Activated naive CD8-positive, alpha-beta T cell treated with anti-CD3 and anti-CD28 coated beads for 36 hours (primary cell): ENCODE results near the gene ALK. TPM values are rescaled to one million over a fixed set of nuclear protein-coding genes. Genes with fewer than 3 reads are reported as not detected.

ENCODE experiments used
- DNase-seq: peaks from one replicate; pipeline ENCODE4 v3.0.0; 2021
- H3K27ac Mint-ChIP-seq: one replicate; pipeline ENCODE4 v1.8.0; 2022; ENCODE audit warnings: mild to moderate bottlenecking, moderate library complexity, mixed read lengths
- H3K27me3 Mint-ChIP-seq: one replicate; pipeline ENCODE4 v1.8.0; 2022; ENCODE audit warnings: mild to moderate bottlenecking, mixed read lengths
- H3K36me3 Mint-ChIP-seq: one replicate; pipeline ENCODE4 v1.8.0; 2021; ENCODE audit warnings: mild to moderate bottlenecking, mixed read lengths
- H3K4me1 Mint-ChIP-seq: one replicate; pipeline ENCODE4 v1.8.0; 2021; ENCODE audit warnings: mixed read lengths
- H3K4me3 Mint-ChIP-seq: one replicate; pipeline ENCODE4 v1.8.0; 2022; ENCODE audit warnings: mild to moderate bottlenecking, moderate library complexity, mixed read lengths
- H3K9me3 Mint-ChIP-seq: one replicate; pipeline ENCODE4 v1.8.0; 2022; ENCODE audit warnings: mixed read lengths
- total RNA-seq, 2 experiments: library from RNA; stranded (reverse); gene quantifications; one replicate each; pipeline ENCODE4 v1.2.3, GENCODE V29; 2021

ALK gene
- total RNA-seq, 2 experiments from 2014 or later = not detected

GRCh38 chr2:29187926-29188325 is 733.5 kb downstream of the ALK start:
- H3K4me1 Mint-ChIP-seq = peaks cover 10% of the 10 kb centered on the region
- peaks cover 3% of the 10 kb centered on the region for H3K9me3 Mint-ChIP-seq
- H3K36me3 Mint-ChIP-seq = peaks cover 19% of the 10 kb centered on the region
- no peak for DNase-seq
- no peaks in the 10 kb centered on the region for H3K27me3 Mint-ChIP-seq
- no peak overlapping the region for H3K27ac Mint-ChIP-seq
- H3K4me3 Mint-ChIP-seq = no peak overlapping the region

- Mint-ChIP-seq H3K27ac (no peak overlapping the region), H3K4me1 (peaks cover 10% of the 10 kb centered on the region)
These were observed 734.6 kb downstream of the ALK start for GRCh38 chr2:29186817-29187216.

DNA sequence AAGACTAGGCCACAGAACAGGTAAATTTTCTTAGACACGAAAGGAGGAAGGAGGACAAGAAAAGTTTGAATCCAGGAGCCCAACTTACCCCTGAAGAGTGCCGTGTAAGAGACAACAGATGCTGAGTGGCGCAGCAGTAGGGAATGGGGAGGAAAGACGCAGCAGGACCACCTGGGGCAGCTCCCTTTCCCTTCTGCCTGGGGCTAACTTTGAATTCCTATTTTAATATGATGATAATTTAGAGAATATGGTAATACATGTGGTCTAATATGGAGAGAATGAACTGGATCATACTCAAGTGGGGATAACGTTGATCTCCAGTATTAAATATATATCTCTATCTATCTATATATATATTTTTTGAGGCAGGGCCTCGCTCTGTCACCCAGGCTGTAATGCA is 736.9 kb downstream of the ALK start:
- Mint-ChIP-seq H3K27me3 (no peaks in the 10 kb centered on the region), H3K27ac (no peak overlapping the region), H3K36me3 (peaks cover 26% of the 10 kb centered on the region), H3K4me3 (no peak overlapping the region), H3K4me1 (peaks cover 12% of the 10 kb centered on the region), H3K9me3 (peaks cover 3% of the 10 kb centered on the region)
- no peak for DNase-seq

More at GRCh38 chr2:29186817-29187216, 734.6 kb downstream of the ALK start:
- peaks cover 19% of the 10 kb centered on the region for H3K36me3 Mint-ChIP-seq
- H3K27me3 Mint-ChIP-seq = no peaks in the 10 kb centered on the region
- H3K9me3 Mint-ChIP-seq = peaks cover 3% of the 10 kb centered on the region
- DNase-seq = no peak
- no peak overlapping the region for H3K4me3 Mint-ChIP-seq

GRCh38 chr2:29182920-29183319 is 738.5 kb downstream of the ALK start:
- Mint-ChIP-seq H3K4me3 (no peak overlapping the region), H3K9me3 (peaks cover 3% of the 10 kb centered on the region), H3K4me1 (peaks cover 8% of the 10 kb centered on the region), H3K36me3 (peaks cover 22% of the 10 kb centered on the region), H3K27me3 (no peaks in the 10 kb centered on the region), H3K27ac (no peak overlapping the region)
- DNase-seq = no peak

GRCh38 chr2:29182334-29182733 is 739.1 kb downstream of the ALK start:
- DNase-seq = no peak
- Mint-ChIP-seq H3K4me3 (no peak overlapping the region), H3K4me1 (peaks cover 8% of the 10 kb centered on the region), H3K27ac (no peak overlapping the region), H3K27me3 (no peaks in the 10 kb centered on the region), H3K9me3 (no peaks in the 10 kb centered on the region), H3K36me3 (peaks cover 16% of the 10 kb centered on the region)

DNA sequence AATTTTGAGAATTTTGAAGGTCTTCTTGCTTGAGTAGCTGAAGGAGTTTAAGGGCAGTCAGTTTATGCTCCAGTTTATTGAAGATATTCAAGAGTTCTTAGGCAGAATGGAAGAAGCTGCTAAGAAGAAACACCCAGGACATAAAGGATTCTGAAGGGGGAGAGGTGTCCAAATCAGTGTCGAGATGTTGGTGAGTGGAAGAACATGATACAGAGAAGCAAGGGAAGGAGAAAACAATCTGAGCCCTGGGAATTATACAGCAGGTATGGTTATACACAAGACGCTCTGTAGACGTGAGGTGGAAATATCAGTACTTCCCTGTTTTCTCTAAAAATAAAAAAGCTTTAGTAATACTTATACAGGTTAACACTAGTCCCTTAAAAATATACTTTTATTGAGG is 746.0 kb downstream of the ALK start:
- Mint-ChIP-seq H3K9me3 (no peaks in the 10 kb centered on the region), H3K4me3 (no peak overlapping the region), H3K4me1 (peaks cover 8% of the 10 kb centered on the region), H3K36me3 (peaks cover 19% of the 10 kb centered on the region), H3K27ac (no peak overlapping the region), H3K27me3 (no peaks in the 10 kb centered on the region)
- DNase-seq = no peak

DNA sequence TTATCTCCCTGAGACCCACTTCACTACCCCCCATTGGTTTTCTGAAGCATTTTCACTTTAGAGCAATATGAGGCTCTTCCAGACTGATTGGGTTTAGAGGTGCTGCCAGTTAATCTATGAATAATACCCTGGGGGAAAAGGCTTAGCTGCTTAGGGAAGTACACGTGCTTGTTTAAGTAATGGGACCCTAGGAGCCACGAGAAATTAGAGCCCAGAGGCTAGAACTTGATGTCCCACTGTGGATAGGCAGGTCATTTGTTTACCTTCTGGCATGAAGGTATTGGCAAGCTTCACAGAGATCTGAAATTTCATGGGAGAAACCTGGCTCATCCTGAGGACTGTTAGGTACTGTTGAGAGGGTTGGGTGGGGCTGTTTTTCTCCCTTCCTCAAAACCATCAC is 746.4 kb downstream of the ALK start:
- peaks cover 18% of the 10 kb centered on the region for H3K36me3 Mint-ChIP-seq
- H3K9me3 Mint-ChIP-seq = no peaks in the 10 kb centered on the region
- peaks cover 5% of the 10 kb centered on the region for H3K4me1 Mint-ChIP-seq
- H3K27me3 Mint-ChIP-seq = no peaks in the 10 kb centered on the region
- H3K27ac Mint-ChIP-seq = no peak overlapping the region
- DNase-seq = no peak
- no peak overlapping the region for H3K4me3 Mint-ChIP-seq

GRCh38 chr2:29166242-29167039 is 754.9 kb downstream of the ALK start:
- no peak overlapping the region for H3K27ac Mint-ChIP-seq
- no peaks in the 10 kb centered on the region for H3K9me3 Mint-ChIP-seq
- H3K4me1 Mint-ChIP-seq = no peaks in the 10 kb centered on the region
- H3K4me3 Mint-ChIP-seq = no peak overlapping the region
- no peaks in the 10 kb centered on the region for H3K27me3 Mint-ChIP-seq
- DNase-seq = no peak
- H3K36me3 Mint-ChIP-seq = peaks cover 10% of the 10 kb centered on the region

GRCh38 chr2:29165362-29166241 is 755.8 kb downstream of the ALK start:
- Mint-ChIP-seq H3K27ac (no peak overlapping the region), H3K27me3 (no peaks in the 10 kb centered on the region), H3K4me1 (no peaks in the 10 kb centered on the region), H3K9me3 (no peaks in the 10 kb centered on the region), H3K36me3 (peaks cover 8% of the 10 kb centered on the region), H3K4me3 (no peak overlapping the region)
- DNase-seq = no peak

GRCh38 chr2:29164091-29164846 is 757.1 kb downstream of the ALK start:
- DNase-seq = no peak
- no peak overlapping the region for H3K27ac Mint-ChIP-seq
- no peak overlapping the region for H3K4me3 Mint-ChIP-seq
- H3K4me1 Mint-ChIP-seq = no peaks in the 10 kb centered on the region
- no peaks in the 10 kb centered on the region for H3K9me3 Mint-ChIP-seq
- H3K36me3 Mint-ChIP-seq = peaks cover 8% of the 10 kb centered on the region
- H3K27me3 Mint-ChIP-seq = no peaks in the 10 kb centered on the region

- no peak for DNase-seq
These were observed 759.0 kb downstream of the ALK start for GRCh38 chr2:29162204-29162928.

GRCh38 chr2:29160184-29160583 is 761.2 kb downstream of the ALK start:
- H3K4me1 Mint-ChIP-seq = no peaks in the 10 kb centered on the region
- no peak for DNase-seq
- H3K9me3 Mint-ChIP-seq = no peaks in the 10 kb centered on the region
- no peaks in the 10 kb centered on the region for H3K36me3 Mint-ChIP-seq
- H3K27me3 Mint-ChIP-seq = no peaks in the 10 kb centered on the region
- H3K27ac Mint-ChIP-seq = no peak overlapping the region
- H3K4me3 Mint-ChIP-seq = no peak overlapping the region

More at GRCh38 chr2:29162204-29162928, 759.0 kb downstream of the ALK start:
- Mint-ChIP-seq H3K27me3 (no peaks in the 10 kb centered on the region), H3K27ac (no peak overlapping the region), H3K4me1 (no peaks in the 10 kb centered on the region), H3K4me3 (no peak overlapping the region), H3K36me3 (peaks cover 3% of the 10 kb centered on the region), H3K9me3 (no peaks in the 10 kb centered on the region)

GRCh38 chr2:29159125-29159524 is 762.3 kb downstream of the ALK start:
- no peaks in the 10 kb centered on the region for H3K27me3 Mint-ChIP-seq
- H3K27ac Mint-ChIP-seq = no peak overlapping the region
- no peak overlapping the region for H3K4me3 Mint-ChIP-seq
- no peak for DNase-seq
- H3K4me1 Mint-ChIP-seq = peaks cover 3% of the 10 kb centered on the region
- H3K36me3 Mint-ChIP-seq = peaks cover 2% of the 10 kb centered on the region
- no peaks in the 10 kb centered on the region for H3K9me3 Mint-ChIP-seq

DNA sequence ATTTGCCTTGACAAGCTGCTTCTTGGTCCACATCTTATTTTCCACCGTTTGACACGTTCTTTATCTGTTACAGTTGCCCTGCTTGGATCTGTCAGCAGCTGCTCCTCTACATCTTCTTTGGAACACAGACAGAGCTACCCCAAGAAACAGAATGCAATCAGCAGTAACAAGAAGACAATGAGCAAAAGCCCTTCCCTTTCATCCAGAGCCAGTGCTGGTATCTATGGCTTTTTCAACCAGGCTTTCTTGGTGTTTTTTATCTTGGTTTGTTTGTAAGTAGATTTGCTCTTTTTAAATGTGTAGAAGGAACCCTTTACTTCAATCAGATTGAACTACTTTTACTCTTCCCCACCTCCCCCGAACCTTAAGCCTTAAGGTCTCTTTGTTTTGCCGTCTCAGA is 764.3 kb downstream of the ALK start:
- Mint-ChIP-seq H3K27me3 (no peaks in the 10 kb centered on the region), H3K4me3 (no peak overlapping the region), H3K4me1 (peaks cover 3% of the 10 kb centered on the region), H3K36me3 (peaks cover 10% of the 10 kb centered on the region), H3K9me3 (no peaks in the 10 kb centered on the region), H3K27ac (no peak overlapping the region)
- DNase-seq = no peak
